HG02870 (cell line): ENCODE results near the gene HSPH1.

Experiments used
- ATAC-seq: cut with Tn5 transposase; IDR thresholded peaks from one replicate; pipeline ENCODE4 v1.9.1; 2021; ENCODE audit warnings: mild to moderate bottlenecking, moderate library complexity; ENCODE audit not compliant: unreplicated experiment

HSPH1 gene

GRCh38 chr13:31133621-31134020, 28.1 kb downstream of the HSPH1 start:
- no peak for ATAC-seq

DNA sequence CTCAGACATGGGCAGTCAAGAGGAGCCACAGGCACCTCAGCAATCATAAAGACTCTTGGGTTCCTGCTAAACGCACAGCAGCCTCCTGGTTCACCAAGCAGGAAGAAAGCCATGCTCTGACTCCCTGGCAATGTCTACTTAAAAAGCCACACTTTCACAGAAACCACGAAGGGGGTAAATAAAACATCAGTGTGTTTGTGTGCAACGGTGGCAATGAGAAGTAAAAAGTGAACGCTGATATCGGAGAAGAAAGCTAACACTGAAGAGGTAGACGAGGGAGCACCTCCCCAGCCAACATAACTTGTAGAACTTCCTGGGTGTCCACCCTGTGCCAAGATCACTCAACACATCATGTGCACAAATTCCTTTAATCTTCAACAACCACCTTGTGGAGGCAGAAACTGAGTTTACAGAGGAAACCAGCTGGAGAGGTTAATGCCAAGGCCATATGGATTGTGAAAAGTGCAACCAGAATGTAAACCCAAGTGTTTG, 30.2 kb downstream of the HSPH1 start:
- no peak for ATAC-seq

GRCh38 chr13:31129419-31129818, 32.3 kb downstream of the HSPH1 start:
- ATAC-seq, result no peak

DNA sequence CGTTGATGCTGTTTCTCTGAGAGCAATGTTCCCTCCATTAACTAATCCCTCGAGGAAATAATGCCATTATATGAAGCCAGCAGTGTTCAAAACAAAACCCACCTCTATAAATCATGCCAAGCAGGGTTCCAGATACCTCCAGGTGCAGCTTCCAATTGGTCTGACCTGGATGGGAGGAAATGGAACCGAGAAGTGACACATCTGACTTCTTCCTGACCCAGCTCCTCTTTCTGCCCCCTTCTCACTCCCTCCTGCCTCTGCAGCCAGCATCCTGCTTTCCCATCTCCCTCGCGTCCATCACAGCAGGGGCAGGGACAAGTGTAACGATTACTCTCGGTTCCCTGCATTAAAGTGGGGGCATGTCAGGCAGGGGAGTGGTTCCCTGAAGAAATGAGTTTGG, 37.5 kb downstream of the HSPH1 start:
- no peak for ATAC-seq

GRCh38 chr13:31122544-31123260, 39.0 kb downstream of the HSPH1 start:
- no peak for ATAC-seq

DNA sequence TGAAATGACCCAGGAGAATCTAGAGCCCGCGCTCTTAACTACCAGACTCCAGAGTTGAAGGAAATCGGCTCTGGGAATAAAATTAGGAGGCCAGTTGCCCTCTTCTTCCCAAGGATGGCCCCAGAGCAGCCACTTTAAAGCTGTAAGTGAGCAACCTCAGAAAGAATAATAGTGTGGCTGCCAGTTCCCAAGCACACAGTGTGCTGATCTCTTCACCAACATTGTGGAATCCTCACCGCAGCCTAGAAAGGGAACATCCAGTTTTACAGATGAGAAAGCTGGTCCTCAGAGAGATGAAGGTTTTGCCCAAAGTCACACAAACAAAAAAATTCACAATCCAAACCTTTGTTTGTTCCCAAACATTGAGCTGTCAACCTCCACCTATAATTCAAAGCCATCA, 39.6 kb downstream of the HSPH1 start:
- no peak for ATAC-seq

- ATAC-seq, result no peak
These were observed 40.1 kb downstream of the HSPH1 start for GRCh38 chr13:31121379-31122140.

GRCh38 chr13:31119966-31120700, 41.6 kb downstream of the HSPH1 start:
- ATAC-seq, result no peak

DNA sequence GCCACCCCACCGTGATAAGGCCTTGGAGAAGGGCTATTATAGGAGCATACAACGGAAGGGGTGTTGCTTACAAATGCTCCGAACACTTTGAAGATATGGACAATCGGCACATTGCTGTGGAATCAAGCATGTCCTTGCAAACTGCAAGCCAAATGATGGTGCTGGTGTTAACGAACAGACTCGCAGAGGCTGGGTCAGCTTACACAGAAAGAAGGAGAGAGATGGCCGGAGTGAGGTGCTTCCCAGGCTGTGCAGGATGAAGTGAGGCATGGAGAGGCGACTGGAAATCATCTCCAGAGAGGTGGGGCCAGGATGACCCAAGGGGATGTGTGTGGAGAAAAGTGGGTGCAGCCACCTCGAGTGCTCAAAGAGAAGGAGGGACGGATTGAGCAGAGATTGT, 42.2 kb downstream of the HSPH1 start:
- no peak for ATAC-seq

DNA sequence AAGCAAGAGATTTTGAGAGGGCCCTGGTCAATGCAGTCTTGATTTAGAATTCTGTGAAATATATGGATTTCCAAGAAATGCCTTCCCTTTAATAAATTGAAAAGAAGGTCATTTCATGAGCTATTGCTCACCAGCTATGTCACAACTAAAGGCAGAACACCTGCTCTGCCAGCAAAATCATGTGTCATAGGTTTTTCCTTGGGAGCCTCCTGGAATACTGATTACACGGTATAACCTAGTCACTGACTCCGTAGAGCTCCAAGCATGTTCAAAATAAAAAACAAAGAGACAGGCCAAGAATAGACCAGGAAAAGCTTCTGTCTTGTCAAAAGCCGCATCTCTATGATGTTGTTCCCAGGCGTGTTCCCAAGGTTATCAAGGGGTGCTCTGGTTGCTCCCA, 45.5 kb downstream of the HSPH1 start:
- no peak for ATAC-seq

DNA sequence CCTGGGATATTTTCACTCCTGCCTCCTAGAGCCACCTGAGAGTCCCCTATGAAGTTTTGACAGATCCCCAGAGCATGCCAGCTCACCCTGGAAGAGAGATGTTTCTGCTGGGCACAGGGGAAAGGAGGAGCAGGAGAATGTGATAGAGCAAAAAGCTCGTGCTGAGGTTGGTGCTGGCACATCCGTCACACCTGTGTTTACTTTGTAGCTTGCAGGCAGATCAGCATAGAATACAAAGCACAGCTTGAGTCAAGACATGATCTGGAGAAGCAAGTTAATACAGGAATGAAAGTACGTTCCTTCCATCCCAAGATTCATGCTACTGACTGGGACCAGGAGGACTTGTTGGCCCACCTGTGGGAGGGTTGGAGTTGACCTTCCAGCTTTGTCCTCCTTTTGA, 46.1 kb downstream of the HSPH1 start:
- ATAC-seq, result no peak

GRCh38 chr13:31114641-31115040, 47.1 kb downstream of the HSPH1 start:
- ATAC-seq, result no peak

DNA sequence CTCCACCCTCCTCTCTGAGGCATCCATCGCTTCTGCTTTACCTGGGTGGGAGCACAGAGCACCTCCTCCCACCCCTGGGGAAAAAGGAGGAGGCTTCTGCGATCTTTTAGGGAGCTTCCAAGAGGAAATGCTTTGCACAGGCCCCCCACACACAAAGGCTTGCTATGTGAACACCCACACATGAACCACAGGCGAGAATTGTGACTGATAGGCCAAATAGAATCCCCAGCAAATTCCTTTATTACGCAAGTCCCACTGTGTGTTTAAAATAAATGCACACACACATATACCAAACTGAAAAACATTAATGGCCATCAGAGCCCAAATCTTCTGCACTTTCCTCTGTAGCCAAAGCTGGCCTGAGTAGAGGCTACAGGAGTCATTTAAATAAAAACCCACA, 50.6 kb downstream of the HSPH1 start:
- no peak for ATAC-seq

GRCh38 chr13:31110617-31111016, 51.1 kb downstream of the HSPH1 start:
- ATAC-seq, result no peak

- ATAC-seq, result no peak
These were observed 51.5 kb downstream of the HSPH1 start for GRCh38 chr13:31110169-31110568.

GRCh38 chr13:31107109-31107508, 54.6 kb downstream of the HSPH1 start:
- no peak for ATAC-seq

- ATAC-seq, result no peak
These were observed 55.8 kb downstream of the HSPH1 start for GRCh38 chr13:31105856-31106255.

DNA sequence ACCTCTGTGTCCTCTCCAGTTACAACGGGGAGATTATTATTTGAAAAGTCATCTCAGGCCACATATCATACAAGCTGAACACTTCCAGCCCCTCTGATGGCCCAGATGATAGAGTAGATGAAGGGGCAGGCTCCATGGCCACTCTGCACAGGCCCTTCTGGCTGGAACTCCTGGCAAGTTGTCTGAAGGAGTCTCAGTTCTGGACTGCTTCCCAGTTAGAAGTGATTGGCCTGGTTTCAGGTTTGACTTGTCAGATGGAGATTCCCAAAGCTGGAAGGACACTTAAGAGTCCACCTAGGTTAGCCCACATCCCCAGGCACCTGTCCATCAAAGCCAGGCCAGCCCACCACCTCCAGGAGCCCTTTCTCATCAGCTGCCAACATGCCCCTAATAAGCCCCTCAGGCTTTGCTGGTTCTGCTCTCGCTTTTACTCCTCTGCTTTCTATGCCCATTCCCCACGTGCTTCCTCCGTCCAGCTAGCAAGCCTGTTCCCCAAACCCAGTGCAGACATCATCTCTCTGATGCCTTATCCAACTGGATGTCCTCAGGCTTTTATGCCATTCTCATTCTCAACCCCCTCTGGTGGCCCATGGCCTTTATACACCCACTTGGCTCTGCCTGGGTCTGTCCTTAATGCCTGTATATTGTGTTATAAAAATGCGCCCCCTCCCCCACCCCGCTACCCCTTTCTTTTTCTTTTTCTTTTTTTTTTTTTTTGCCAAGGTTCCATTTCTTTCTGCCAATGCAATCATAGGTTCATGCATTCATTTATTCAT, 56.5 kb downstream of the HSPH1 start:
- ATAC-seq, result no peak

DNA sequence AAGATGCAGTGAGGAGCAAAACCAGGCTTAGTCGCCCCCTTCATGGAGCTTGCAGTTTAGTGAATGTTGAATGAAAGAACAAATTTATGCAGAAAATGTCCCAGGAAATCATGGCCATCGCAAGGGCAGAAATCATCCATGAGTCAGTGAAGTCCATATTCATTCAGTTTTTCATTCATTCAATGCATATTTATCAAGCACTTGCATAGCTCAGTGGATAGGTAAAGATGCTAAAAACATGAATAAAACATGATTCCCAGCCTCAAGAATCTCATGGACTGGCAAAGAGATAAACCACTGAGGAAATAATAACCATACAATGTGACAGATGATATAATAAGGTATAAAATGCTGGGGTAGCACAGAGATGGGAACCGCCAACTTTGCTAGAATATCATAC, 58.8 kb downstream of the HSPH1 start:
- ATAC-seq, result no peak

DNA sequence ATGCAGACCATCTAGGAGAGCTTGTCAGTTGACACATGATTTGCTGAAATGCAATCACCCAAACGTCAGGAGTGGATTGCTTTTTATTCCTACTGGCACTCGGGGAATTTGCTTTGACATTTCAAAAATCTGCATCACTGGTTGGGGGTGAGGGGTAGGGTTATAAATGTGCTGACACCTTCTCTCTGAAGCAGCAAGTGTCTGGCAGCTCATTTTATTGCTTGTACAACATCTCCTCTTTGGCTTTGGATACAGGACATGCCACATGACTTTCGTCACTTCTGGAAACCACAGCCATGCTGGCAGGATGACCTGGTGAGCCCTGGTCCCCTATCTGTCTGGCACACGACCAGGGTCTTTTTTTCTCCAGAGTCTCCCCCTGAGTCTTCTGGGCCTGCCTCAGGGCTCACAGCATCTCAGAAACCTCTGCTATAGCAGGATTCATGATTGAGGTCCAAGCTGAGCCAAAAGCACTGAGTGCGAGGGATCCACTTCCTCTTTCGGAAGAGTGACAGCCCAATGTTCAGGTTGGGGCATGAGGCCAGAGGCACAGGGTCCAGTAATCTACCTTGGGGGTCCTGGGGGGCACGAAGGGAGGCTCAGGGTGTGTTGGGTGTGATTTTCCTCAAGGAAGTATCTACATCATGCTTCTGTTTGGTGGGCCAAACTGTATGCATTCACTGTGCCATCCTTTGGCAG, 60.1 kb downstream of the HSPH1 start:
- ATAC-seq, result no peak
